Smooth muscle cell (in vitro differentiated cells): ENCODE measurements around the gene PLET1. TPM values are rescaled to one million over a fixed set of nuclear protein-coding genes. Genes with fewer than 3 reads are reported as not detected.

Source experiments
- DNase-seq: peaks from one replicate; lab custom pipeline; 2025; ENCODE audit not compliant: unreplicated experiment; lab: John Stamatoyannopoulos, UW
- H2AFZ ChIP-seq: fragments of 200-600 bp; sonication (generic); 2 replicates; pipeline ENCODE4 v1.6.0; 2016; ENCODE audit warnings: antibody characterized with exemption, low read depth, mild to moderate bottlenecking
- H3F3A ChIP-seq: fragments of 200-600 bp; sonication (generic); 2 replicates; pipeline ENCODE4 v1.6.0; 2017; ENCODE audit warnings: antibody characterized with exemption, low read depth
- H3K27ac ChIP-seq: fragments of 200-600 bp; sonication (generic); 2 replicates; pipeline ENCODE4 v1.5.1; 2016; ENCODE audit warnings: low read depth, mild to moderate bottlenecking
- H3K27me3 ChIP-seq: fragments of 200-600 bp; sonication (generic); 2 replicates; pipeline ENCODE4 v1.6.1; 2016; ENCODE audit warnings: low read depth, mild to moderate bottlenecking
- H3K36me3 ChIP-seq: fragments of 200-600 bp; sonication (generic); 2 replicates; pipeline ENCODE4 v1.5.1; 2016; ENCODE audit warnings: low read depth
- H3K4me1 ChIP-seq: fragments of 200-600 bp; sonication (generic); 2 replicates; pipeline ENCODE4 v1.5.1; 2016; ENCODE audit warnings: low read depth
- H3K4me2 ChIP-seq: fragments of 200-600 bp; sonication (generic); 2 replicates; pipeline ENCODE4 v1.6.0; 2016; ENCODE audit warnings: mild to moderate bottlenecking
- H3K4me3 ChIP-seq: fragments of 200-600 bp; sonication (generic); 2 replicates; pipeline ENCODE4 v1.5.1; 2016; ENCODE audit warnings: mild to moderate bottlenecking
- H3K79me2 ChIP-seq: fragments of 200-600 bp; sonication (generic); 2 replicates; pipeline ENCODE4 v1.6.0; 2016; ENCODE audit warnings: low read depth, mild to moderate bottlenecking
- H3K9ac ChIP-seq: fragments of 200-600 bp; sonication (generic); 2 replicates; pipeline ENCODE4 v1.6.0; 2016; ENCODE audit warnings: low read depth
- H3K9me3 ChIP-seq: fragments of 200-600 bp; sonication (generic); replicated peaks from 2 replicates; pipeline ENCODE4 v1.5.1; 2016; ENCODE audit warnings: low read depth
- H4K20me1 ChIP-seq: fragments of 200-600 bp; sonication (generic); 2 replicates; pipeline ENCODE4 v1.6.0; 2016; ENCODE audit warnings: low read depth
- WGBS: methylation state at CpG from one replicate; pipeline ENCODE4 v1.1.7; 2016; ENCODE audit warnings: low lambda C conversion rate; 5-methylcytosine and 5-hydroxymethylcytosine counted together
- polyA plus RNA-seq: library from polyadenylated mRNA; unstranded; fragments of >200 nt; fragmentation: Nextera tagmentation; extraction: Ambion mirVana; gene quantifications from 2 replicates; pipeline ENCODE4 v1.2.1, GENCODE V29; 2016
- total RNA-seq: library from RNA; depleted of rRNA; stranded (reverse); fragments of >200 nt; gene quantifications from 2 replicates; pipeline ENCODE4 v1.2.3, GENCODE V29; 2014
- TF ChIP-seq, protein P1 (sequence below): fragments of 200-600 bp; sonication (generic); IDR thresholded peaks from 2 replicates; pipeline ENCODE4 v1.5.1; 2017; ENCODE audit warnings: borderline replicate concordance, mild to moderate bottlenecking, antibody characterized with exemption; ENCODE audit not compliant: insufficient read depth, poor library complexity, severe bottlenecking

Gene PLET1
- total and polyA plus RNA-seq, 2 experiments from 2014 or later = not detected

DNA sequence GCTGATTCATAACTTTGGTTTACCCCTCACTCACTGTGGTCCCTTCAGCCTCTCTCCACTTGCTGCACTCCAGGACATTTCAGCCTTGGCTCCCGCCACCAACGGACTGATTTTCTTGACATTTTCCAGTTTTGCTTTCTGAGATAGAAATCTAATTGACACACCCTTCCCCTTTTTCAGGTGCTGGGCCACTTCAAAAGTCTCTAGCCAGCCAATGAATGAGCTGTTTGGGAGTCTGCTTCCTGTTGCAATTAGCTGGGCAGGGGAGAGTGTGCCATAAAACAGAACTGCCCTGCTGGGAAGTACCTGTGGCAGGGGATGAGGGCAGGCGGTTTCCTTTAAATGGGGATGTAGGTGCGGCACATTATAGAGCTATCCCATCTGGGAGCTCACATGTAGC lies 21.1 kb upstream of the PLET1 start:
- no peak overlapping the region for H3K27ac ChIP-seq
- H3K9me3 ChIP-seq = no peaks in the 10 kb centered on the region
- no peak overlapping the region for H3K4me3 ChIP-seq
- no peaks in the 10 kb centered on the region for H3F3A ChIP-seq
- WGBS = 80% methylated on average over 4 of the region's 4 CpGs
- TF ChIP-seq, protein P1, sequence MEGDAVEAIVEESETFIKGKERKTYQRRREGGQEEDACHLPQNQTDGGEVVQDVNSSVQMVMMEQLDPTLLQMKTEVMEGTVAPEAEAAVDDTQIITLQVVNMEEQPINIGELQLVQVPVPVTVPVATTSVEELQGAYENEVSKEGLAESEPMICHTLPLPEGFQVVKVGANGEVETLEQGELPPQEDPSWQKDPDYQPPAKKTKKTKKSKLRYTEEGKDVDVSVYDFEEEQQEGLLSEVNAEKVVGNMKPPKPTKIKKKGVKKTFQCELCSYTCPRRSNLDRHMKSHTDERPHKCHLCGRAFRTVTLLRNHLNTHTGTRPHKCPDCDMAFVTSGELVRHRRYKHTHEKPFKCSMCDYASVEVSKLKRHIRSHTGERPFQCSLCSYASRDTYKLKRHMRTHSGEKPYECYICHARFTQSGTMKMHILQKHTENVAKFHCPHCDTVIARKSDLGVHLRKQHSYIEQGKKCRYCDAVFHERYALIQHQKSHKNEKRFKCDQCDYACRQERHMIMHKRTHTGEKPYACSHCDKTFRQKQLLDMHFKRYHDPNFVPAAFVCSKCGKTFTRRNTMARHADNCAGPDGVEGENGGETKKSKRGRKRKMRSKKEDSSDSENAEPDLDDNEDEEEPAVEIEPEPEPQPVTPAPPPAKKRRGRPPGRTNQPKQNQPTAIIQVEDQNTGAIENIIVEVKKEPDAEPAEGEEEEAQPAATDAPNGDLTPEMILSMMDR = no peak
- no peak for DNase-seq
- H3K9ac ChIP-seq = no peak overlapping the region
- H3K36me3 ChIP-seq = no peaks in the 10 kb centered on the region
- no peaks in the 10 kb centered on the region for H3K79me2 ChIP-seq
- H3K4me1 ChIP-seq = peaks cover 6% of the 10 kb centered on the region
- H3K4me2 ChIP-seq = no peak overlapping the region
- H3K27me3 ChIP-seq = no peaks in the 10 kb centered on the region
- H2AFZ ChIP-seq = no peak overlapping the region
- H4K20me1 ChIP-seq = no peaks in the 10 kb centered on the region

DNA sequence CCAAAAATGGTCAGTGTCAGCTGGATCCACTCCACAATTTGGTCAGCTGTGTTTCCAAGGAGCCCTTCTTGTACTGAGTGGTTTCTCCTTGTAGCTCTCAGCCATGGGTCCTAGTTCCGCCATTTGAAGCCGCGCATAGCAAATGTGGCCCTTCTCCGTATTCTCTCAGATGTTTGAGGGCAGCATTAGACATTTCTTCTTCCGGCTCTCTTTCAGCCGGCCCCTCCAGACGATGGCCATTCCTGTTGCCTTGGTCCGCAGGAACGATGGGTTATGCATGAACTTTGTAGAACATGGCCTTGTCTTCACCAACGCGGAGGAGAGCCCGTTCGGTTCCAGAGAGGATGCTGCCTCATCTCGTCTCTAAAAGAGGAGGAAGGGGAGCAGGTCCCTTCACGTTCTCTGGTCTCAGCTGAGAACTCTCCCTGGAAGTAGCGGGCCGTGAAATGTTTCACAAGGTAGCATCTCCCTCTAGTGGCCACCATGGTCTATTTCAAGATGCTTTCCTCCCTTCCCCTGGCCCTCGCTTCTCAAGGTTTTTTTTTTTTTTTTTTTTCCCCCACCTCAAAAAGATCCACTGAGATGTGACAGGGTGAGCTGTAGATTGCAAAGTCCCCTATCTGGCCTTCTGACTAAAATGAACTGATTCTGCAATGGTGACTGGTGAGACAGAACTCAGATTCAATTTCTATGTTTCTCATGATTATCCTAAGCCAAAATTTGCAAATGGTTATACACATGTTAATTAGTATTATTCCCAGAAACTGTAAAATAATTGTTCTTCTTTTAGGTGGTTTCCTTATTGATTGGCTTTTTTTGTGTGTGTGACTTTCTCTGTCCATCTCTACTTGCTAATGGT lies 19.8 kb upstream of the PLET1 start:
- Histone ChIP-seq H3K27me3 (no peaks in the 10 kb centered on the region), H3K79me2 (no peaks in the 10 kb centered on the region), H3K4me2 (peak overlapping the region; percentile 98), H3K27ac (no peak overlapping the region), H3K36me3 (no peaks in the 10 kb centered on the region), H3K9me3 (no peaks in the 10 kb centered on the region), H3K9ac (no peak overlapping the region), H3K4me1 (no peaks in the 10 kb centered on the region), H3F3A (no peaks in the 10 kb centered on the region), H3K4me3 (peak overlapping the region; percentile 52), H4K20me1 (no peaks in the 10 kb centered on the region), H2AFZ (peak overlapping the region; percentile 98)
- peak; percentile 17 for DNase-seq
- 17% methylated on average over 18 of the region's 18 CpGs for WGBS
- TF ChIP-seq, protein P1 = peak; percentile 61

DNA sequence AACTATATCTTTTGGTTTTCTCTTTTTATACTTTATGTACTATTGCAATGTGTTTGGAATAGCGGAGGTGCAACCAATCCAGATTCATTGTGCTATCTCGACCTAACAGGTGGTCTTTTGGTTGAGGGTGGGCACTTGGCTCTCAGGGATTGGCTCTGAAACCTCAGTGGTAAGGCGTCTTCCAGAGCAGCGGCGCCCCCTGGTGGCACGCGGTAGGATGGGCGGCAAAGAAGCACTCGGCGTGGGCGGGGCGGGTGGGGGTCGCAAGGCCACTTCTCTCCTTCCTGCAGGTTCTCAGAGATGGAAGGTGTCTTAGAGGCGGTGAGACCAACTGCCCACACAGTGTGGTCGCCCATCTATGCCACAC lies 19.2 kb upstream of the PLET1 start:
- no peaks in the 10 kb centered on the region for H3F3A ChIP-seq

More for the DNA sequence above, 19.2 kb upstream of the PLET1 start:
- TF ChIP-seq, protein P1 = peak; percentile 95
- Histone ChIP-seq H4K20me1 (no peaks in the 10 kb centered on the region), H2AFZ (peak overlapping the region; percentile 98), H3K79me2 (no peaks in the 10 kb centered on the region), H3K4me1 (no peaks in the 10 kb centered on the region), H3K4me2 (peak overlapping the region; percentile 98), H3K9ac (no peak overlapping the region), H3K27me3 (no peaks in the 10 kb centered on the region), H3K27ac (no peak overlapping the region), H3K9me3 (no peaks in the 10 kb centered on the region), H3K36me3 (no peaks in the 10 kb centered on the region), H3K4me3 (peak overlapping the region; percentile 52)
- peak; percentile 28 for DNase-seq
- WGBS = 2% methylated on average over 13 of the region's 15 CpGs
